ENCODE measurements around the gene METTL24. TPM values are rescaled to one million over a fixed set of nuclear protein-coding genes. Genes with fewer than 3 reads are reported as not detected.

The METTL24 gene
- total RNA-seq, 1 donor from 2014 or later, result 3.6 TPM

- Mint-ChIP-seq H3K4me3 (no peak overlapping the region), H3K27ac (ENCODE audit: unreplicated experiment) (peak overlapping the region; percentile 9), H3K36me3 (ENCODE audit: low read depth) (no peaks in the 10 kb centered on the region), H3K9me3 (no peaks in the 10 kb centered on the region), H3K4me1 (peaks cover 51% of the 10 kb centered on the region), H3K27me3 (ENCODE audit: low read depth) (peaks cover 15% of the 10 kb centered on the region)
- TF ChIP-seq CTCF (conservative IDR thresholded peaks at IDR 0.05), result no peak
- DNase-seq (ENCODE audit: low read depth, low spot score), result no peak
Measured at GRCh38 chr6:110363748-110364147, 5.6 kb upstream of the METTL24 start.

GRCh38 chr6:110360676-110361075, 2.5 kb upstream of the METTL24 start:
- no peak overlapping the region for H3K27ac Mint-ChIP-seq (ENCODE audit: unreplicated experiment)
- H3K4me1 Mint-ChIP-seq, result peaks cover 47% of the 10 kb centered on the region
- peaks cover 28% of the 10 kb centered on the region for H3K27me3 Mint-ChIP-seq (ENCODE audit: low read depth)

GRCh38 chr6:110359556-110359955, 1.4 kb upstream of the METTL24 start:
- no peak for DNase-seq (ENCODE audit: low read depth, low spot score)
- Mint-ChIP-seq H3K27ac (ENCODE audit: unreplicated experiment) (no peak overlapping the region), H3K36me3 (ENCODE audit: low read depth) (no peaks in the 10 kb centered on the region), H3K4me3 (peak overlapping the region; percentile 80), H3K9me3 (no peaks in the 10 kb centered on the region), H3K4me1 (peaks cover 56% of the 10 kb centered on the region), H3K27me3 (ENCODE audit: low read depth) (peaks cover 28% of the 10 kb centered on the region)
- no peak for TF ChIP-seq CTCF (conservative IDR thresholded peaks at IDR 0.05)

More at GRCh38 chr6:110360676-110361075, 2.5 kb upstream of the METTL24 start:
- TF ChIP-seq CTCF (conservative IDR thresholded peaks at IDR 0.05), result no peak
- no peak for DNase-seq (ENCODE audit: low read depth, low spot score)
- no peaks in the 10 kb centered on the region for H3K36me3 Mint-ChIP-seq (ENCODE audit: low read depth)
- no peaks in the 10 kb centered on the region for H3K9me3 Mint-ChIP-seq
- H3K4me3 Mint-ChIP-seq, result peak overlapping the region; percentile 75

GRCh38 chr6:110358553-110359160, 508 bp upstream of the METTL24 start:
- H3K27ac Mint-ChIP-seq (ENCODE audit: unreplicated experiment), result no peak overlapping the region
- peaks cover 26% of the 10 kb centered on the region for H3K27me3 Mint-ChIP-seq (ENCODE audit: low read depth)
- H3K4me1 Mint-ChIP-seq, result peaks cover 58% of the 10 kb centered on the region

GRCh38 chr6:110357298-110357663, 868 bp downstream of the METTL24 start:
- H3K27ac Mint-ChIP-seq (ENCODE audit: unreplicated experiment), result peak overlapping the region; percentile 82
- no peaks in the 10 kb centered on the region for H3K36me3 Mint-ChIP-seq (ENCODE audit: low read depth)
- DNase-seq (ENCODE audit: low read depth, low spot score), result no peak
- H3K4me1 Mint-ChIP-seq, result peaks cover 72% of the 10 kb centered on the region
- no peaks in the 10 kb centered on the region for H3K9me3 Mint-ChIP-seq
- no peak for TF ChIP-seq CTCF (conservative IDR thresholded peaks at IDR 0.05)
- peak overlapping the region; percentile 87 for H3K4me3 Mint-ChIP-seq
- H3K27me3 Mint-ChIP-seq (ENCODE audit: low read depth), result peaks cover 26% of the 10 kb centered on the region

More at GRCh38 chr6:110358553-110359160, 508 bp upstream of the METTL24 start:
- no peaks in the 10 kb centered on the region for H3K36me3 Mint-ChIP-seq (ENCODE audit: low read depth)
- peak overlapping the region; percentile 80 for H3K4me3 Mint-ChIP-seq
- no peak for DNase-seq (ENCODE audit: low read depth, low spot score)
- no peak for TF ChIP-seq CTCF (conservative IDR thresholded peaks at IDR 0.05)
- no peaks in the 10 kb centered on the region for H3K9me3 Mint-ChIP-seq

Measured in neural crest cell (in vitro differentiated cells).